ENCODE results near the gene KCNQ2.

DNA sequence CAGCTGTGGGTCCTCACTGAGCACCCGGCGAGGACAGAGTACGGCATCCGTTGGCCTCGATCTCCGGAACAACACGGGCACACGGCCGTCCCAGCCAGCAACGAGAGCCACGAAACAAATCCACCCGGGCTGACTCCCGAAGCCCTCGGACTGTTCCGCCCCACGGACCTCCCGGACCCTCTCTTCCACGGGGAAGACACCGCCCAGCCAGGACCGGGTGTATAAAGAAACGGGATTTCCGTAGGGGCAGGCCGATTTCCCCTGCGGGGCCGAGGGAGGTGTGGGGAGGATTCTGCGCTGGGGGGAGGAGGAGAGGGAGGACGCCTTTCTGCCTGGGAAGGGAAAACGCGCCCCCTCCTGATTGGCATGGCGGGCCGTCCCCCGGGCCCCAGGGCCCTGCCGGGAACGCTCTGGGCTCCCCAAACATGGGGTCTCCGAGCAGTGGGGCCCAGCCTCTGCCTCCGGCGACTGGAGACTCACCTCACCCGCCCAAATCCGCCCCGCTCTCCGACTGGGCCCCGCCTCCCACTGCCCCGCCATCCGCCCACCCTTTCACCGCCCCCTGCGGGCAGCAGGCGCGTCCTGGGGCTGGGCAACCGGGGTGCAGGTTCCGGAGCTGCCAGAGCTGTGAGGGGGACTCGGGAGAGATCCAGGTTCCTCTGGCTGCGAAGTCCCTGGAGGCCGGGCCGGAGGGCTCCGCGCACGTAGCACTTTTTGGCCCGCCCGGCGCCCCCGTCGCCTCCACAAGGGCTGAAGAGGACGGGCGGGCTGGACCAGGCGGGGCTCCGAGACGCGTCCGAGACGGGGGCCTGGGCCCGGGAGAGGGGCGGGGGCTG is 47.4 kb upstream of the KCNQ2 start:
- no peak for TF ChIP-seq NFIC (IDR thresholded peaks at IDR 0.05)
- TF ChIP-seq YY1 (IDR thresholded peaks at IDR 0.05; ENCODE audit: low read depth), result no peak
- TF ChIP-seq EP300 (IDR thresholded peaks at IDR 0.05; ENCODE audit: borderline replicate concordance), result no peak
- no peak; the same call in 1 of the 2 replicates for TF ChIP-seq TAF1 (IDR thresholded peaks at IDR 0.05; ENCODE audit: low read depth)
- TF ChIP-seq TEAD4 (IDR thresholded peaks at IDR 0.05), result no peak
- no peak for TF ChIP-seq FOXM1 (IDR thresholded peaks at IDR 0.05; ENCODE audit: borderline replicate concordance, low read depth)
- TF ChIP-seq TCF12 (IDR thresholded peaks at IDR 0.05; ENCODE audit: low read depth), result 0 out of 2 replicates have a peak, but pooled peaks have one; percentile 16
- TF ChIP-seq, protein P1, sequence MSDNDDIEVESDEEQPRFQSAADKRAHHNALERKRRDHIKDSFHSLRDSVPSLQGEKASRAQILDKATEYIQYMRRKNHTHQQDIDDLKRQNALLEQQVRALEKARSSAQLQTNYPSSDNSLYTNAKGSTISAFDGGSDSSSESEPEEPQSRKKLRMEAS (IDR thresholded peaks at IDR 0.05), result no peak
- TF ChIP-seq RAD21 (IDR thresholded peaks at IDR 0.05; ENCODE audit: low read depth), result no peak
- TF ChIP-seq EGR1 (IDR thresholded peaks at IDR 0.05), result peak; percentile 72
